CD4-positive, alpha-beta T cell treated with Interleukin-4 for 4 hours (primary cell): Measurements from ENCODE around the gene SLC37A4.
"Not testable (repeated sequence)": the region's sequence is repeated elsewhere in the genome, so short reads cannot be mapped to it uniquely, and the experiment has no call there.

Source experiments
- DNase-seq: peaks from one replicate; pipeline ENCODE4 v3.0.0-alpha.2; 2020

SLC37A4 gene

GRCh38 chr11:119016216-119017009 lies 14.3 kb downstream of the SLC37A4 start:
- no peak for DNase-seq

GRCh38 chr11:119015054-119015611 lies 15.5 kb downstream of the SLC37A4 start:
- no peak for DNase-seq

GRCh38 chr11:119014209-119014924 lies 16.3 kb downstream of the SLC37A4 start:
- DNase-seq: no peak

GRCh38 chr11:119012629-119013170 lies 18.0 kb downstream of the SLC37A4 start:
- no peak for DNase-seq

GRCh38 chr11:119011476-119012053 lies 19.1 kb downstream of the SLC37A4 start:
- no peak for DNase-seq

- DNase-seq: no peak
Observed at GRCh38 chr11:119006656-119007055, 24.0 kb downstream of the SLC37A4 start.

GRCh38 chr11:119000906-119001305 lies 29.8 kb downstream of the SLC37A4 start:
- no peak for DNase-seq

- no peak for DNase-seq
Observed at GRCh38 chr11:118998822-118999221, 31.9 kb downstream of the SLC37A4 start.

GRCh38 chr11:118998388-118998717 lies 32.3 kb downstream of the SLC37A4 start:
- no peak for DNase-seq

GRCh38 chr11:118997627-118998387 lies 32.9 kb downstream of the SLC37A4 start, which contains the start of gene CENATAC:
TSS of gene CENATAC (plus strand) at chr11:118998138. CDS start at chr11:118998198, 60 bp downstream.
- peak; percentile 94 for DNase-seq

- peak; percentile 42 for DNase-seq
Observed at GRCh38 chr11:118996926-118997626, 33.6 kb downstream of the SLC37A4 start.

GRCh38 chr11:118991486-118992038 lies 39.1 kb downstream of the SLC37A4 start:
- not testable (repeated sequence) for DNase-seq

GRCh38 chr11:118988280-118988679 lies 42.4 kb downstream of the SLC37A4 start:
- DNase-seq: no peak

GRCh38 chr11:118984825-118985224 lies 45.9 kb downstream of the SLC37A4 start:
- no peak for DNase-seq

GRCh38 chr11:118984337-118984736 lies 46.3 kb downstream of the SLC37A4 start:
- DNase-seq: not testable (repeated sequence)

- DNase-seq: no peak
Observed at GRCh38 chr11:118980191-118980881, 50.3 kb downstream of the SLC37A4 start.

GRCh38 chr11:118979434-118979833 lies 51.2 kb downstream of the SLC37A4 start:
- DNase-seq: no peak

GRCh38 chr11:118975771-118976709 lies 54.6 kb downstream of the SLC37A4 start:
- DNase-seq: no peak
